Measurements from ENCODE around the gene BACH2.

Gene BACH2

DNA sequence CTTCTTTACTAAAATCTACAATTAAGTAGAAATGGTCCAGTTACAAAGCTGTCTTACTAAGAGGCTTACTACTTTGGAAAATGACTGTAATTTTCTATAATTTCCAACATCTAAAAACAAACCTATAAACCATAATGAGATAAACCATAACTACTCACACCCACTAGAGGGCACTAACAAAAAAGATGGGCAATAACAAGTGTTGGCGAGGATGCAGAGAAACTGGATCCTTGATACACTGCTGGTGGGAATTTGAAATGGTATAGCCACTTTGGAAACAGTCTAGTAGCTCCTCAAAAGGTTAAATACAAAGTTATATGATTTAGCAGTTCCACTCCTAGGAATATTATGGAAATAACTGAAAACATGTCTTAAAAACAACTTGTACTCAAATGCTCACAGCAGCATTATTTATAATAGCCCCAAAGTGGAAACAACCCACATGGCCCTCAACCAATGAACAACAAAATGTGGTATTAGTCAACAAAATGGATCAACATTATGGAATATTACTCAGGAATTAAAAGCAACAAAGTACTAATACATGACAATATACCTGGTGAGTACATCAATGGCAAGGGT, 351.7 kb downstream of the BACH2 start:
- H3K27ac ChIP-seq (ENCODE audit: low read depth, low read length), result no peak overlapping the region
- TF ChIP-seq, protein P1, sequence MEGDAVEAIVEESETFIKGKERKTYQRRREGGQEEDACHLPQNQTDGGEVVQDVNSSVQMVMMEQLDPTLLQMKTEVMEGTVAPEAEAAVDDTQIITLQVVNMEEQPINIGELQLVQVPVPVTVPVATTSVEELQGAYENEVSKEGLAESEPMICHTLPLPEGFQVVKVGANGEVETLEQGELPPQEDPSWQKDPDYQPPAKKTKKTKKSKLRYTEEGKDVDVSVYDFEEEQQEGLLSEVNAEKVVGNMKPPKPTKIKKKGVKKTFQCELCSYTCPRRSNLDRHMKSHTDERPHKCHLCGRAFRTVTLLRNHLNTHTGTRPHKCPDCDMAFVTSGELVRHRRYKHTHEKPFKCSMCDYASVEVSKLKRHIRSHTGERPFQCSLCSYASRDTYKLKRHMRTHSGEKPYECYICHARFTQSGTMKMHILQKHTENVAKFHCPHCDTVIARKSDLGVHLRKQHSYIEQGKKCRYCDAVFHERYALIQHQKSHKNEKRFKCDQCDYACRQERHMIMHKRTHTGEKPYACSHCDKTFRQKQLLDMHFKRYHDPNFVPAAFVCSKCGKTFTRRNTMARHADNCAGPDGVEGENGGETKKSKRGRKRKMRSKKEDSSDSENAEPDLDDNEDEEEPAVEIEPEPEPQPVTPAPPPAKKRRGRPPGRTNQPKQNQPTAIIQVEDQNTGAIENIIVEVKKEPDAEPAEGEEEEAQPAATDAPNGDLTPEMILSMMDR (IDR thresholded peaks at IDR 0.05; ENCODE audit: insufficient read depth, low read length, poor library complexity, severe bottlenecking), result peak; percentile 39
- TF ChIP-seq EZH2phosphoT487 (conservative IDR thresholded peaks at IDR 0.05; ENCODE audit: low read length), result no peak
- H2AFZ ChIP-seq (ENCODE audit: low read depth, low read length, severe bottlenecking), result no peak overlapping the region
- H3K79me2 ChIP-seq (ENCODE audit: insufficient read depth, low read length), result no peaks in the 10 kb centered on the region
- no peaks in the 10 kb centered on the region for H3F3A ChIP-seq (ENCODE audit: insufficient read depth)
- no peaks in the 10 kb centered on the region for H4K20me1 ChIP-seq (ENCODE audit: low read depth, low read length)
- no peak overlapping the region for H3K4me3 ChIP-seq (ENCODE audit: insufficient read depth, low read length, poor library complexity, severe bottlenecking)
- no peaks in the 10 kb centered on the region for H3K9me2 ChIP-seq (replicated peaks; ENCODE audit: insufficient read depth, low read length)
- no peak overlapping the region for H3K4me2 ChIP-seq (ENCODE audit: low read depth, low read length, poor library complexity, severe bottlenecking)
- no peak overlapping the region for H3K9ac ChIP-seq (ENCODE audit: low read length)
- H3K27me3 ChIP-seq (ENCODE audit: low read length), result no peaks in the 10 kb centered on the region
- H3K9me3 ChIP-seq (ENCODE audit: insufficient read depth, low read length), result peaks cover 7% of the 10 kb centered on the region; the same call in 1 of the 2 replicates
- H3K36me3 ChIP-seq (ENCODE audit: low read length), result peaks cover 8% of the 10 kb centered on the region

DNA sequence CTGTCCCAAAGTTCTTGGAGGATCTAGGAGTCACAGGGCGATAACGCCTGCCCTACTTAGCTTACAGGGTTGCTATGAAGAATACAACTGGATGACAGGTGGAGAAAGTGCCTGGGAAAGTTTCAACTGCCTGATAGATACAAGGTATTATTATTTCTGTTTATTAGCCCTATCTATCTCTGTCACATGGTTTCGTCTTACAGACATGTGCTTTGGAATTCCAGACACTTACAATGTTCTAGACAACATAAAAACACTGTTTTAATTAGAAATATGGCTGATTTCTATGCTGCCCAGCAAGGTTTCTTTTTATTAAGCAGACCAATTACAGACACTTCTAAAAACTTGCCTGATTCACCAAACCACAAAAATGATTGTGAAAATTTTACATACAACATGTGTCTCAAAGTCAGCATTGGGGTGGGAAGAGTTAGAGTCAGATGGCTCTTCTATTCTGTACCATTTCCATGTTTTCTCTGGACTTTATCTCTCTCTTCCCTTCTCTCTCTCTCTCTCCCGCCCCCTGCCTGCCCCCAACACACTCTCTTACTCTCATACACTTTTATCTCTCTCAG, 352.4 kb downstream of the BACH2 start:
- no peak for TF ChIP-seq EZH2phosphoT487 (conservative IDR thresholded peaks at IDR 0.05; ENCODE audit: low read length)
- TF ChIP-seq, protein P1 (IDR thresholded peaks at IDR 0.05; ENCODE audit: insufficient read depth, low read length, poor library complexity, severe bottlenecking), result no peak
- Histone ChIP-seq H3K9me2 (replicated peaks; ENCODE audit: insufficient read depth, low read length) (no peaks in the 10 kb centered on the region), H3K4me2 (ENCODE audit: low read depth, low read length, poor library complexity, severe bottlenecking) (no peak overlapping the region), H3K36me3 (ENCODE audit: low read length) (peaks cover 8% of the 10 kb centered on the region), H2AFZ (ENCODE audit: low read depth, low read length, severe bottlenecking) (no peak overlapping the region), H3K9me3 (ENCODE audit: insufficient read depth, low read length) (peaks cover 7% of the 10 kb centered on the region; the same call in 1 of the 2 replicates), H4K20me1 (ENCODE audit: low read depth, low read length) (no peaks in the 10 kb centered on the region), H3K27me3 (ENCODE audit: low read length) (no peaks in the 10 kb centered on the region), H3K9ac (ENCODE audit: low read length) (no peak overlapping the region), H3F3A (ENCODE audit: insufficient read depth) (no peaks in the 10 kb centered on the region), H3K79me2 (ENCODE audit: insufficient read depth, low read length) (no peaks in the 10 kb centered on the region), H3K27ac (ENCODE audit: low read depth, low read length) (no peak overlapping the region), H3K4me3 (ENCODE audit: insufficient read depth, low read length, poor library complexity, severe bottlenecking) (no peak overlapping the region)

DNA sequence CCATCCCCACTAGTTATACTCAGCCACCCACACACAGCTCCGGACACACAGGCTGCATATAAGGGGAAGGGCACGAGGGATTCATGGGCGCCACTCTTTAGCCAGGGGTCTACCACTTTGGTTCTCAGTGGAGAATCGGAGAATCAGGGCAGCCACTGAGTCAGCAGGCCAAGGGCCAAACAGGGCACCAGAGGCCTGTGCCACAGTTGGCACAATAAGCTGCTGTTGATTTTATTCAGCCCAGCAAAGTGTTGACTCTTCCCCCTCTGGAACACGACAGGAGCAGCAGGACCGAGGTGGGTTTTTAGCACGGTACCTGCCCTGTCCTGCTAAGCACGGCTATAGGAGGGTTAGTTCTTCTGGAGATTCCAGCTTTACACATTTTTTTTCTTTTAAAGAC, 354.0 kb downstream of the BACH2 start:
- Histone ChIP-seq H4K20me1 (ENCODE audit: low read depth, low read length) (no peaks in the 10 kb centered on the region), H3K4me3 (ENCODE audit: insufficient read depth, low read length, poor library complexity, severe bottlenecking) (no peak overlapping the region), H3K4me2 (ENCODE audit: low read depth, low read length, poor library complexity, severe bottlenecking) (no peak overlapping the region), H3K27me3 (ENCODE audit: low read length) (no peaks in the 10 kb centered on the region), H3K9me3 (ENCODE audit: insufficient read depth, low read length) (peaks cover 7% of the 10 kb centered on the region; the same call in 1 of the 2 replicates), H3K9ac (ENCODE audit: low read length) (no peak overlapping the region), H2AFZ (ENCODE audit: low read depth, low read length, severe bottlenecking) (no peak overlapping the region), H3K9me2 (replicated peaks; ENCODE audit: insufficient read depth, low read length) (no peaks in the 10 kb centered on the region), H3K36me3 (ENCODE audit: low read length) (peaks cover 8% of the 10 kb centered on the region), H3F3A (ENCODE audit: insufficient read depth) (no peaks in the 10 kb centered on the region), H3K27ac (ENCODE audit: low read depth, low read length) (no peak overlapping the region), H3K79me2 (ENCODE audit: insufficient read depth, low read length) (no peaks in the 10 kb centered on the region)
- TF ChIP-seq EZH2phosphoT487 (conservative IDR thresholded peaks at IDR 0.05; ENCODE audit: low read length), result no peak
- TF ChIP-seq, protein P1 (IDR thresholded peaks at IDR 0.05; ENCODE audit: insufficient read depth, low read length, poor library complexity, severe bottlenecking), result no peak
